GM21447 (cell line): Measurements from ENCODE around the gene ZNF385B.

ENCODE experiments used
- ATAC-seq: cut with Tn5 transposase; IDR thresholded peaks from one replicate; pipeline ENCODE4 v1.9.1; 2021; ENCODE audit not compliant: unreplicated experiment

The ZNF385B gene

DNA sequence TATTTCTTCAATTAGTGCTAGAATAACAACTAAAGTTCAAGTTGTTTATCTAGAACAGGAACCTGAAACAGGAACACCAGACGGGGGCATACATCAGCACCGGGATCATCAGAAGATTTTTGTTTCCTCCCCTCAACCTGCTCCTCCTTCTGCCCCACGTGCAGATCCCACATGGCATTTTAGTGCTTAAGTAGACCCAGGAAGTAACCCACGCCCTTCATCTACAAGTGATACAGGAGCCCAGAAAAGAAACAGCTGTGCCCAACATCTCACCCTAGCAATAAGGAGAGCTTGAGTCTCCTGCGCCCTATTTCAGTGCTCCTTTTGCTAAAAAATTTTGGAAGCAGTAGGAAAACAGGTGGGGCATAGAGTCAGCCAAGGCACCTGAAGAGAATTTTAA, 5.2 kb downstream of the ZNF385B start:
- no peak for ATAC-seq

DNA sequence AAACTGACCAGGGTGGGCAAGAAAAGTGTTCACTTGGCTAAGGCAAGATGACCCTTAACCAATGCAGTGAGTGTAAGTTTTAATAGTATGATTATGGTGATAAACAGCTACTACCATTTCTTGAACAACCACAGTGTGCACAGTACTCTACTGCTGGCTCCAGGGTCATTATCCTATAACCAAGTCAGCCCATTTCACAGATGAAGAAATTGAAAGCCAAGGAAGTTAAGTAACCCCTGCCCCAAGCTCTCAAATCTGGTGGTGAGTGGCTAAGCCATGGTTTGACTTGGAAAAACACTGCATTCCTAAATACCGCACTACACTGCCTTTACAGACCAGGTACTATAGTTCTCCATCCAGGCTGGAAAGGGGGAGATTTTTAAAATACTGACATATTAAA, 5.7 kb downstream of the ZNF385B start:
- ATAC-seq, result no peak

DNA sequence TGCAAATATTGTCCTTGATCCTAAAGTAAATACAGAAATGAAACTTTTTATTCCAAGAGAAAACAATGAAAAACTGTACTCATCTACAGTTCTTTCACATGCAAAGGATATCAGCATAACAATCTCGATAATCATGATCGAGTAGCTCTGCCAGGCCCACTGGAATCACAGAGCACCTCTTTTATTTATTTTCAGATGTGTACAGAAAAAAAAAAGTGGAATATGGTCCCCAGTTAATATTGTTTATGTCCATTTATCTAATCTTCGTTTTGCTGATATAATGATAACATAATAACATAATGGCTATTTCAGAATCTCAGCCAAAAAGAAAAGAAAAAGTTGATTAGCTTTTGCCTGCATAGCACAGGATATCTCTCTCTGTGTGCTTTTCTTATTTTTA, 6.5 kb downstream of the ZNF385B start:
- ATAC-seq, result no peak

DNA sequence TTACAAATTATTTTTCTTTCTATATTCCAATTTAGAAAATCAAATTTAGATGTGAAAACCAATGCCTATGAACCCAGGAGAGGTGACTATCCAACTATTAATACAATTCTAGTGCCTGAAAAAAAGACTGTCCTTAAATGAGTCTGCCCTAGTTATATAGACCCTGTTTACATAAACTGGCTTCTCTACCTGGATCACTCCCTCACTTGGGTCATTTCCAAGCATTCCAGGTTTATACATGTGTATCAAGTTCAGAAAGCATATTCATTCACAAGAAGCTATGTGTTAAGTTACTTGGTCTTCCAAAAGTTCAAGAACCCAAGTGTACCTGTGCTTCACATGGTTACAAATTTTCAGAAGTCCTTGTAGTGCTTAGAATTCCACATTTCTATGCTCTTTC, 8.3 kb downstream of the ZNF385B start:
- ATAC-seq, result no peak

DNA sequence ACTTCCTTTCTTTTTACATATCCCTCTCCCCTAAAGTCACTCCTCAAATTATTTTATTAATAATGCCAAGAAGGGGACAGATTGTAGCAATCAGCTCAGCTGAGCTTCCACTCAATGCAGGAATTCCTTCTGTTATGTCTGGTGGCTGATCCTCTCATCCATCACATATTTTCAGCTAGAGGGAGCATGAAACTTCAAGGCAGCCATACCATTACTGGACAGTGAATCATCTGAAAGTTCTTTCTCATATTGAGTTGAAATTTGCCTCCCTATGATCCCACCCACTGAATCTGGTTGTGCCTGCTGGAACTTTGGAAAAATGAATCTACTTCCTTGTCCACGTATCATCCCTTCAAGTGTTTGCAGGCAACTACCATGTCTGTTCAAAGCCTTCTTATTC, 11.2 kb downstream of the ZNF385B start:
- no peak for ATAC-seq

DNA sequence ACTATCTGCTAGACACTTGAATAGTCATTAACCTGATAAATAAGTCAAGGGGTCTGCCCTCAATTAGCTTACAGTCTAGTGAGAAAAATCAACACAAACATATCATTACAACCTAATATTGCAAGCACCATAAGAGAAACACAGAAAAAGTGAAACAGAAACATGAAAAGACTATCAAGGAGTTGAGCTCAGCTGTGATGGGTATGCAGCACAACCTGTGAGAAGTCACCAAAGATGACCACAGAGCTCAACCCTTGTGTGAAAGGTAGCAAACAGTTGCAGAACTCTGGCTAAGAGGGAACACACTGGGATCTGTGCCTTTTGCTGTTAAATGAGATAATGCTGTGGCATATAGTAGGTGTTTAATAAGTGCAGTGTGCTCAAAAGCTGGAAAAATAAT, 11.7 kb downstream of the ZNF385B start:
- no peak for ATAC-seq

DNA sequence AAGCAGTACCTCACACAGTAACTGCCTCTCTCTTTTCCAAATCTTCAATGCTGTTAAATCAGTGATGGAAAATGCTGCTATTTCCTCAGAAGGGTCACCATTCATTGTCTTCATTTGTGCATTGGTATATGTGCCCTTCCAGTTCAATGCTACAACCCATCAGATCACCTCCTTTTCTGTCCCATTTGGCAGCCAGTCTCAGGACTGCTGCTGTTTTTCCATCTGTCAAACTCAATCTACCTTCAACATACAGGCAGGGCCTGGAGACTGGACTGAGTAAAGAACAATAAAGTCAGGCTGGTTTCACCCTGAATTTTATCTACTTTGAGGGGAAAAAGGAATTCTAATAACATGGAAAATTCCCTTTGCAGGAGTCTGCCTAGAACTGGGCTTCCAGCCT, 17.9 kb downstream of the ZNF385B start:
- ATAC-seq, result no peak

DNA sequence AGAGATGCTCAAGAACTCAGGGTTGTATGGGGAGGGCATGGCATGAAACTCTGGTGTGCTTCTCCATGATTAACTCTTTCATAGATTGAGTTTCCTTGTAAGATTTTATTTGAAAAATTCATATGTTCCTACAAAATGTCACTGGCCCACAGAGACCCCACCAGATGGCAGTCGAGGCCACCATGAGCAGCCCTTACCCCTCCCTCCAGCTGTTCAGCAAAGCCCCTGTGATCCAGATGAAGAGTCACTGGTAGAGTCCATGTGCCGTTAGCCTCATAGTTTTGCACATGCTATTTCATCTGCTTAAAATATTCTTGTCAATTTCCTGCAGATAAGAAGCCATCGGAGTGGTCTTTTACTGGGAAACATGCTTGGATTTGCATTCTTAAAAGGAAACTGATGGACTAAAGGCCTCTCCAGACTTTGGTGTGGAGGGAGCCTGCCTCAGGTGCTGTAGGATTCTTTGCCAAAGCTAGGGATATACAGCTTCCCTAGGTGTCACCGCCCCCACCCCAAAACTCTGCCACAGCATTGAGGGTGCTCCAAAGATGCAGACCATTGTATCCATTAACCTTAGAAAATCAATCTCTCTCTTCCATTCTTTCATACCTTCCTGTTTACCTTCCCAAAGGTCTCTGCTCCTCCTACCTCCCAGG, 18.8 kb downstream of the ZNF385B start:
- ATAC-seq, result no peak

- no peak for ATAC-seq
Measured at GRCh38 chr2:179840840-179841239, 20.6 kb downstream of the ZNF385B start.

DNA sequence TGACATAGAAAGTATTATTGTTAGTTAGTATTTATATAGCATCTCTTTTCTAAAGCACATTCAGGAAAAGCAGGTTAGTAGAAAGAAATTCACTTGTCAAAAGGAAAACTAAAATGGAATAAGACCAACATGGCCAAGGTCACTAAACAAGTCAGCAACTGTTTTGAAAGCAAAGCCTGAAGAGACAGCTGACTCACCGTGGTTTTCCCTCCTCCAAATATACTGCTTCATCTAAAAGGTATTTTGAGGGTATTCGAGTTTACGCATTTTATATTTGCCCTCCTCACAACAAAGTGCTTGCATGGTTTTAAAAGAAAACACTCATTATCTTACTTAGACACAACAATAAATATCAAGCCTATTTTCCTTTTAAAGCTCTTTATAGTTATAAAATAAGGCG, 24.0 kb downstream of the ZNF385B start:
- no peak for ATAC-seq

DNA sequence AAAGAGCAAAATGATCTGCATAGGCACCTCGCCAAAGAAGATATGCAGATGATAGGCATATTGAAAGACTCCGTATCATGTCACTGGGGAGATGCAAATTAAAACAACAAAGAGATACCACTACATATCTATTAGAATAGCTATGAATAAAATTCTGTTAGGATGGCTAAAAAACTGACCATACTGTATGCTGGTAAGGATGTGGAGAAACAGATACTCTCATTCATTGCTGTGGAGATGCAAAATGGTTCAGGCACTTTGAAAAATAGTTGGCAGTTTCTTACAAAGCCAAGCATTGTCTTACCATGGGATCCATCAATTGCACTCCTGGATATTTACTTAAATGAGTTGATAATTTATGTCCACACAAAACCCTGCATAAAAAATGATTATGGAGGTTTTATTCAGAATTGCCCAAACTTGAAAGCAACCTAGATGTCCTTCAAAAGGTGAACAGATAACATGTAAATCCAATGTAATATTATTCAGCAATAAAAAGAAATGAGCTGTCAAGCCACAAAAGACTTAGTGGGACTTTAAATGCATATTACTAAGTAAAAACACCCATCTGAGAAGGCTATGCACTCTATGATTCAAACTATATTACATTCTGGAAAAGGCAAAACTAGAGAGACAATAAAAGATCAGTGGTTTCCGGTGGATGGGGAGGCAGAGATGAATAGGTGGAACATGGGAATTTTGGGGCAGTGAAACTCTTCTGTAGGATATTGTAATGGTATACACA, 31.2 kb downstream of the ZNF385B start:
- no peak for ATAC-seq

DNA sequence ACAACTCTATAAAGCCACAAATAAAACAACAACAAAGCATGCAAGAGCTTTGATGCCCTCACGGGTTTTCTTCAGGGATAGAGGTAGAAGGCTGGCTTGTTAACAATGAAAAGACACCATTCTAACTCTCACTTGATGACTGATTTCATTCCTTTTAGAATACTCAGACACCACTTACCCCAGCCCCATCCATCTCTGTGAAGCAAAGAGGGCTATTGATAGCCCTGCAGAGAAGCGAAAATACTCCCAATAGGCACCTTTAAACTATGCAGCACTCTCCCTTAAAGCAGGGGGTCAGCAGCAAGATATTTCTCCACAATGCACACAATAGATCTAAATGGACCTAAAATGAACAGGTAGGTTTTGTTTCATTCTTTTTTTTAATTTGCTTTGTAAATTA, 35.1 kb downstream of the ZNF385B start:
- no peak for ATAC-seq

DNA sequence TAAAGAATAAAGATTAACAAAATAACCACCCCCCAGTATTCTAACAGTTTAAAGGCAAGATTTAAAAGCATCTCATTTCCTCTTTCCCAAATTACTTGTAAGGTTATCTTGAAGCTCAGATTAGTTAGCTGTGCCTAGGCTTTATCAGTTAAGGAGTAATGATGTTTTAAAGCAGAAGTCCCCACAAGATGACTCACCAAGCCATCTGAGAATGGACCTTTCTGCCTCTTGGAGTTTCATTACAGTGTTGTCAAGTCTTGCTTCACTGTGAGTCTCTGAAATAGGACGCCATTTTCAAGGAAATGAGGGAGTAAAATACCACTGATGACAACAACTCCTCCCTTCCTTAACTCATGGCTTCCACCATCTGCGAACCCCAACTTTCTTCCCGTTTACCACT, 35.9 kb downstream of the ZNF385B start:
- ATAC-seq, result no peak

DNA sequence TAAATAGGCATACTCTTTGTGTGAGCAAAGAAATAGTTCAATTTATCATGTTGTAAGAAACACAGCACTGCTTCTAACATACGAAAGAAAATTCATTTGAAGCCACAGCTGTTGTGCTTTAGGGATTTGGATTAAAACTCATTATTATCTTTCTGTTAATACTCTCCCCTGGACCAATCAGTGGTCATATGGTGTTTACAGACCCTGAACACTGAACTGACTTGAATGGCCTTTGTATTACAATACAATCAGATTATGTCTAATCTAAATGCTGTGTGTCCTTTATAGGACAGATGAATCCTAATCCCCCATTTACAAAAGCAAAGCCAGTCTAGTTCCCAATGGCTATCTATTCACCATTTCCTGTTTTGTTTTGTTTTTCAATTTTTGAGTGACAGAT, 36.5 kb downstream of the ZNF385B start:
- ATAC-seq, result no peak

DNA sequence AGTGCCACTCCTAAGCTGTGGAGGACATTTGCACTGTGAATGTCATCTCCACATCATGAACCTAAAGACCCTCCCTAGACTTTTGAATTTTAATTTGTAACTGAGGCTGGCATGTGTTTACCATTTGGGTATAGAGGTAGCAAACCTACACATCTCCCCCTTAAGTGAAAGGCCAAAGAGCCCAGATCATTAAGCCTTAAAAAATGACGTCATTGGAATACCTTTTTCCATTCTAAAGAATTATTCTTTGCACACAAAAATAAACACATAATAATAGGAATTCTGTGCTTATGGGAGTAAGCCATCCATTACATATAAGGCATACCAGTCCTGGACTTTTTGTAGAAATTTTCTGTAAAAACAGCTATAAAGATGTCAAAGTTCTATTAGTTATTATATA, 38.9 kb downstream of the ZNF385B start:
- ATAC-seq, result no peak

DNA sequence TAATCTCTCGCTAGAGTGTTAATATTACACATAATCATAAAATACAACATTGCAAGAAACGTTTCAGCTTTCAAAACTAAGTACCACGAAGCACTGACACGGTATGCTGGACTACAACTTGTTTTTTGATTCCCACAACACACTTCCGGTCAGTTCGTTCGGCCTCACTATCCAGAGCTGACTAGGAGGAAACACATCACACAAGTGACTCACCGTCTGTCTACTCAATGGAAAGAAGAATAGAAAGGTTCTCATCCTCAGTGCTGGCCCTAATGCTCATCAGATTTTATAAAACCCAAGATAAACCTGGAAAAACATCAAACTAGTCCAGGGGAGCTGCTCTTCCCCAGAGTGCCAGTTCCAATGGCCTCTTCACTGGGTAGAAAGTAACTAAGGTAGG, 42.9 kb downstream of the ZNF385B start:
- ATAC-seq, result no peak

DNA sequence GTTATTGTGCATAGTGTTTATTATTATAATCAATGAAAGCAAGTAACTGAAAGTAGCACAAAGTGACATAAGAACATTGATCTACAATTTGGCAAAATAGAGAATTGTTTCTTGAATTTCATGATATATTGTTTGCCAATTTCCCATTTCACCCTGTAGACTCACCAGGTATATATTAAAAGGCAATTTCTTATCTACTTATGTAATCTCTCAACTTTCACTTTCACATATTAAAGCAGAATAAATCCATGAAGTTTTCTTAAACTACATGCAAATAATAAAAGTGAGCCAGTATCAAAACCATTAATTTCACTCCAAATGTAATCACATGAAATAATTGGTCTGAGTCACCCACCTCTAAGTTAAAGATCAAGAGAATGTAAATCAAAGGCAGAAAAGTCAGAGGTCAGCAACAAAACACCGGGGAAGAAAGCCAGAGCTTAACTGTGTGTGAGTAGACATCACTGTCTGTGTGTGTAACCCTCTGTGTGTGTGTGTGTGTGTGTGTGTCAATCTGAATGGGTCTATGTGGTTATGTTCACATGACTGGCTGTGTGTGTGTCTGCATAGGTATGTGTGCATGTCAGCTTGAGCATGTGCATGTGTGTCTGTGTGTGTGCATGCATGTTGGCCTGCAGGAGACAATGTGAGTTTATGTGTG, 44.1 kb downstream of the ZNF385B start:
- no peak for ATAC-seq

- ATAC-seq, result no peak
Measured at GRCh38 chr2:179814050-179814449, 47.4 kb downstream of the ZNF385B start.

DNA sequence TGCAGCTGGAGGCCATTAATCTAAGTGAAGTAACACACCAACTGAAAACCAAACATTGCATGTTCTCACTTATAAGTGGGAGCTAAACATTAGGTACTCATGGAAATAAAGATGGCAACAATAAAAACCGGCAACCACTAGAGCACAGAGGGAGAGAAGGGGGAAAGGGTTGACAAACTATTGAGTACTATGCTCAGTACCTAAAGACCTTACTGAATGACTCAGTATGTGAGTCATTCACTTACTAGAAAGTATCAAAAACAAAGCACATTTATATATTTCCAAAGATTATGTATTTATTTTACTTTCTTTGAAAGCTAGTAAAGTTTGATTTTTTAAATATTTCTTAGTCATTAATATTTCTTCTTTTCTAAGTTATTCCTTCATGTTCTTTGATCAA, 48.9 kb downstream of the ZNF385B start:
- no peak for ATAC-seq

DNA sequence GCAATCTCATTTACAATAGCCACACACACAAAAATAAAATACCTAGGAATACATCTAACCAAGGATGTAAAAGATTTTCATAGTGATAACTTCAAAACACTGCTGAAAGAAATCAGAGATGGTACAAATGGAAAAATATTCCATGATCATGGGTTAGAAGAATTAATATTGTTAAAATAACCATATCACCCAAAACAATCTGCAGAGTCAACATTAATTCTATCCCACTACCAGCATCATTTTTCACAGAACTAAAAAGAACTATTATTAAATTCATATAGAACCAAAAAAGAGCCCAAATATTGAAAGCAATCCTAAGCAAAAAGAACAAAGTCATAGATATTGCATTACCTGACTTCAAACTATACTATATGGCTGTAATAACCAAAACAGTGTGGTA, 50.4 kb downstream of the ZNF385B start:
- no peak for ATAC-seq

DNA sequence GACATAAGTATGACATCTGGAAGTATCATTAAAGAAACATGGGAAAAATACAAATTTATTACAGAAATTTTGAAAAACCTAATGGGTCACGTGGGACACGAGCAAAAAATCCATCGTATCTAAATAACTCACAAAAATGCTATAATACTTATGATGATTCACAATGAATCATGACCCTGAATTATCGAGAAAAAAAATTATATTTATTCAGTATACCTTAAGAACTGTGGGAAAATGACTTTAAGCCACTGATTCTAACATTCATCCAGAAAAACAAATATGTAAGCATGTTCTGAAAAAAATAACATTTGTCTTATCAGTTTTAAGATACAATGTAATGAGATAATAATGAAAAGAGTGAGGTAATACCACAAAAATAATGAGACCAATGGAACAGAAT, 51.8 kb downstream of the ZNF385B start:
- no peak for ATAC-seq

GRCh38 chr2:179805001-179805400, 56.4 kb downstream of the ZNF385B start:
- no peak for ATAC-seq
